BLaER1 (cell line): ENCODE data around the gene XPR1.
"Not testable (repeated sequence)": the region's sequence is repeated elsewhere in the genome, so short reads cannot be mapped to it uniquely, and the experiment has no call there.

ENCODE experiments used
- H3K27ac ChIP-seq: shearing (Covaris generic); formaldehyde crosslinking; 2 replicates; pipeline ENCODE4 v1.8.1; 2022
- H3K27me3 ChIP-seq: shearing (Covaris generic); formaldehyde crosslinking; 2 replicates; pipeline ENCODE4 v1.8.1; 2022
- H3K36me3 ChIP-seq: shearing (Covaris generic); formaldehyde crosslinking; 2 replicates; pipeline ENCODE4 v1.8.1; 2022
- H3K4me1 ChIP-seq: shearing (Covaris generic); formaldehyde crosslinking; 2 replicates; pipeline ENCODE4 v1.8.1; 2022
- H3K4me2 ChIP-seq: shearing (Covaris generic); formaldehyde crosslinking; 2 replicates; pipeline ENCODE4 v1.8.1; 2022
- H3K4me3 ChIP-seq: shearing (Covaris generic); formaldehyde crosslinking; 2 replicates; pipeline ENCODE4 v1.8.1; 2022
- H3K9ac ChIP-seq: shearing (Covaris generic); formaldehyde crosslinking; 2 replicates; pipeline ENCODE4 v1.8.1; 2022
- H3K9me3 ChIP-seq: shearing (Covaris generic); formaldehyde crosslinking; 2 replicates; pipeline ENCODE4 v1.8.1; 2022
- H4K20me1 ChIP-seq: shearing (Covaris generic); formaldehyde crosslinking; 2 replicates; pipeline ENCODE4 v1.8.1; 2022
- Cebpa-rat ChIP-seq: shearing (Covaris generic); IDR thresholded peaks from 2 replicates; pipeline ENCODE4 v1.8.1; 2022

XPR1 gene

GRCh38 chr1:180641662-180642061 lies 9.8 kb downstream of the XPR1 start:
- TF ChIP-seq Cebpa-rat: no peak
- H3K9ac ChIP-seq: no peak overlapping the region
- no peak overlapping the region for H3K4me2 ChIP-seq
- 0 out of 2 replicates have a peak, but pooled peaks cover 9% of the 10 kb centered on the region for H3K36me3 ChIP-seq
- H3K4me3 ChIP-seq: no peak overlapping the region
- H3K27ac ChIP-seq: no peak overlapping the region
- peaks cover 32% of the 10 kb centered on the region for H4K20me1 ChIP-seq
- no peaks in the 10 kb centered on the region for H3K27me3 ChIP-seq
- no peaks in the 10 kb centered on the region for H3K9me3 ChIP-seq
- H3K4me1 ChIP-seq: no peaks in the 10 kb centered on the region

- Histone ChIP-seq H3K4me3 (no peak overlapping the region), H3K9ac (no peak overlapping the region), H3K9me3 (no peaks in the 10 kb centered on the region), H3K27ac (no peak overlapping the region), H3K4me1 (no peaks in the 10 kb centered on the region), H4K20me1 (peaks cover 32% of the 10 kb centered on the region), H3K27me3 (no peaks in the 10 kb centered on the region), H3K4me2 (no peak overlapping the region), H3K36me3 (0 out of 2 replicates have a peak, but pooled peaks cover 13% of the 10 kb centered on the region)
- TF ChIP-seq Cebpa-rat: no peak
These were observed 11.0 kb downstream of the XPR1 start for GRCh38 chr1:180642781-180643180.

GRCh38 chr1:180643693-180644092 lies 11.9 kb downstream of the XPR1 start:
- Histone ChIP-seq H3K9ac (no peak overlapping the region), H3K4me1 (no peaks in the 10 kb centered on the region), H3K4me3 (no peak overlapping the region), H3K36me3 (0 out of 2 replicates have a peak, but pooled peaks cover 13% of the 10 kb centered on the region), H3K4me2 (no peak overlapping the region), H4K20me1 (peaks cover 32% of the 10 kb centered on the region), H3K9me3 (no peaks in the 10 kb centered on the region), H3K27me3 (no peaks in the 10 kb centered on the region), H3K27ac (no peak overlapping the region)
- TF ChIP-seq Cebpa-rat: no peak

- Histone ChIP-seq H3K36me3 (0 out of 2 replicates have a peak, but pooled peaks cover 13% of the 10 kb centered on the region), H3K27me3 (no peaks in the 10 kb centered on the region), H3K4me1 (no peaks in the 10 kb centered on the region), H3K9me3 (no peaks in the 10 kb centered on the region), H3K9ac (no peak overlapping the region), H3K4me3 (no peak overlapping the region), H3K4me2 (no peak overlapping the region), H3K27ac (no peak overlapping the region), H4K20me1 (peaks cover 34% of the 10 kb centered on the region)
- TF ChIP-seq Cebpa-rat: no peak
These were observed 12.8 kb downstream of the XPR1 start for GRCh38 chr1:180644526-180645192.

- H3K36me3 ChIP-seq: 0 out of 2 replicates have a peak, but pooled peaks cover 13% of the 10 kb centered on the region
- H3K4me2 ChIP-seq, H3K27me3 ChIP-seq, H3K9me3 ChIP-seq, H3K4me3 ChIP-seq, H3K4me1 ChIP-seq, H3K9ac ChIP-seq, H3K27ac ChIP-seq: not testable (repeated sequence)
- H4K20me1 ChIP-seq: peaks cover 38% of the 10 kb centered on the region
These were observed 13.4 kb downstream of the XPR1 start for GRCh38 chr1:180645261-180645660.

- Histone ChIP-seq H3K9ac (no peak overlapping the region), H3K4me1 (no peaks in the 10 kb centered on the region), H3K36me3 (0 out of 2 replicates have a peak, but pooled peaks cover 13% of the 10 kb centered on the region), H3K27me3 (no peaks in the 10 kb centered on the region), H3K4me3 (no peak overlapping the region), H4K20me1 (peaks cover 35% of the 10 kb centered on the region), H3K27ac (no peak overlapping the region), H3K4me2 (no peak overlapping the region), H3K9me3 (no peaks in the 10 kb centered on the region)
- TF ChIP-seq Cebpa-rat: no peak
These were observed 14.3 kb downstream of the XPR1 start for GRCh38 chr1:180646093-180646492.

GRCh38 chr1:180646547-180646946 lies 14.7 kb downstream of the XPR1 start:
- no peaks in the 10 kb centered on the region for H3K4me1 ChIP-seq
- no peak overlapping the region for H3K27ac ChIP-seq
- H4K20me1 ChIP-seq: peaks cover 35% of the 10 kb centered on the region
- no peak overlapping the region for H3K9ac ChIP-seq
- H3K9me3 ChIP-seq: no peaks in the 10 kb centered on the region
- H3K4me2 ChIP-seq: no peak overlapping the region
- 0 out of 2 replicates have a peak, but pooled peaks cover 13% of the 10 kb centered on the region for H3K36me3 ChIP-seq
- TF ChIP-seq Cebpa-rat: no peak
- no peaks in the 10 kb centered on the region for H3K27me3 ChIP-seq
- no peak overlapping the region for H3K4me3 ChIP-seq

GRCh38 chr1:180652792-180653191 lies 21.0 kb downstream of the XPR1 start:
- no peak overlapping the region for H3K4me3 ChIP-seq
- peaks cover 13% of the 10 kb centered on the region for H3K9me3 ChIP-seq
- no peaks in the 10 kb centered on the region for H3K36me3 ChIP-seq
- no peak overlapping the region for H3K4me2 ChIP-seq
- TF ChIP-seq Cebpa-rat: no peak
- no peaks in the 10 kb centered on the region for H3K27me3 ChIP-seq
- H3K9ac ChIP-seq: no peak overlapping the region
- H4K20me1 ChIP-seq: peaks cover 10% of the 10 kb centered on the region; the same call in 1 of the 2 replicates
- H3K4me1 ChIP-seq: no peaks in the 10 kb centered on the region
- no peak overlapping the region for H3K27ac ChIP-seq

GRCh38 chr1:180662709-180663108 lies 30.9 kb downstream of the XPR1 start:
- no peak for TF ChIP-seq Cebpa-rat
- Histone ChIP-seq H3K4me2 (no peak overlapping the region), H3K9ac (no peak overlapping the region), H3K27ac (no peak overlapping the region), H3K4me3 (no peak overlapping the region), H3K4me1 (no peaks in the 10 kb centered on the region), H3K36me3 (peaks cover 27% of the 10 kb centered on the region), H3K9me3 (peaks cover 73% of the 10 kb centered on the region), H3K27me3 (no peaks in the 10 kb centered on the region), H4K20me1 (no peaks in the 10 kb centered on the region)

- no peak for TF ChIP-seq Cebpa-rat
- Histone ChIP-seq H3K36me3 (peaks cover 8% of the 10 kb centered on the region), H4K20me1 (0 out of 2 replicates have a peak, but pooled peaks cover 4% of the 10 kb centered on the region), H3K9me3 (peaks cover 44% of the 10 kb centered on the region), H3K4me2 (no peak overlapping the region), H3K4me3 (no peak overlapping the region), H3K4me1 (no peaks in the 10 kb centered on the region), H3K9ac (no peak overlapping the region), H3K27me3 (no peaks in the 10 kb centered on the region), H3K27ac (no peak overlapping the region)
These were observed 38.9 kb downstream of the XPR1 start for GRCh38 chr1:180670681-180671080.
